SHP77 (cell line): Measurements from ENCODE around the gene MIEN1.
"Not testable (repeated sequence)": the region's sequence is repeated elsewhere in the genome, so short reads cannot be mapped to it uniquely, and the experiment has no call there.

ENCODE experiments used
- DNase-seq, 2 experiments: peaks; one replicate each; lab custom pipeline; 2025; lab: John Stamatoyannopoulos, UW

Gene MIEN1

DNA sequence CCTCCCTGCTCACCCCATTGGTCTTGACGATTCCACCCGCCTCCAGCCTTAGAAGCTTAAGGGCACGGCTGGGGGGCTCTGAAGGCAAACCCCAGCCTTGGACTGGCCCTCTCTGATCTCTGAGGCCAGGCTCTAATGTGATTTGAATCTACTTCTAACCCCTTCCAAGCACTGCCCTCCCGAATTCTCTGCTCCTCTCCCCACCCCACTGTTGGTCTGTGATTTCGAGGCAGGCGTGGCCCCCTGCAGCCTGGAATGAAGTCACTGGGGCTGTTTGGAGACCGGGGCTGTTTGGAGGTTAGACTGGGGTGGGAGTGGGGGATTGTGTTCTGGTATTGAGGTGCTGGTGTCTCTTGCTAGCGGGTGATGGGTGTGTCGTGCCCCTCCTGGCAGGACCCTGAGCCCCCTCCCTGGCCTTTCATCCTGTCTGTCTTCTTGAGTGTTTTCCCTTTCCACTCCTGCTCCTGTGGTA is 9.6 kb upstream of the MIEN1 start:
- DNase-seq = no peak

DNA sequence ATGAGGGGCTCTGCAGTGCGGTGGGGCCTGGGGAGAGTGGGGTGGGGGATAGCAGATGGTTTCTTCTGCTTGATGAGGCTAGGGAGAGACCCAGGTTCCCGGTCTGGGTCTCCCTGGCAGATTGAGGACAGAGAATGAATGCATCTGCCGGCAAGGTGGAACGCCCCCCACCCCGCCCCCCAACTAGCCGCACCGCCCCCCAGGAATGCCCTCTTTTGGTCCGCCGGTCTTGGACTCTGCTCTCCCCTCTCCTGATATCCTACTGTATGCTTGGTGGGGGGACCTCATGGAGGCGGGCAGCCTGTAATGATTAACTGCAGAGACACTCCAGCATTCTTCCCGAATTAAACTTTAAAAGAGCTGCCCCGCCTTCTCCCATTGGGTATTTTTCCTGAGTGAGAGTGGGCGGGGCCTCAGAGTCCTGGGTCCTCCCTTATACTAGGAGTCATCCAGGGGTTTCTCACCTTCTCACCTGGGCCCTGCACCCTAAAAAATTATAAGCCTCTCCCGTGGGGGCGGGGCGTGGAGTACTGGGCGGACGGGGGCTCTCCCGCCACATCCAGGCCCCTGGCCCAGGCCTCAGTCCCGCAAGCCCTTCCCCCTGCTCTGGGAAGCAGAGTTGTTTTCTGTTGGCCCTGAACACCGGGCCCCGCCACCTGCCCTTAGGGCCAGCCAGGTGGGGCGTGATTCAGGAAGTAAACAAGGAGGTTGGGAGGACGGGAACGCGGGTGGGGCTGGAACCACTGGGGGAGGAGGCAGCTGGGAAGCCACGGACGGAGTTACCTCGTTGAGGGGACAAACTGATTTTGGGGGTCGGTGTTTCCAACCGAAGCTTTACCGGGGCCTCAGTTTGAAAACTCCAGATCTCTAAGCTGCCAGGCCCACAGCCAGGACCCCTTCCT is 8.9 kb upstream of the MIEN1 start:
- peak in 1 of 2 experiments; percentile 20 for DNase-seq

DNA sequence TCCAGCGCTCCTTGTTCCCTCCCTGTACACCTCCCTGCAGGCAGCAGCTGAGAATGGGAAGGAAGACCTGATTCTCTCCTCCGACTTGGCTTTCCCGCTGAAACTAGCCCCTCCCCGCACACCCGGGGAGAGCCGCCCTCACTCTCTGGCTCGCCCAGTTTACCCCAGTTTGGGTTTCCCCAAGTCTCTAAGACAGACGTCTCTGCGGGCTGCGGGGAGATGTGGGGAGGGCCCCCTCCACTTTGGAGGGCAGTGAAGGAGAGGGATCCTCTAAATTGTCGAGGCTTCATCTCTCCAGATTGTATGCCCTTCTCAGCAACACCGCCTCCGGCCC is 8.2 kb upstream of the MIEN1 start:
- DNase-seq = no peak

DNA sequence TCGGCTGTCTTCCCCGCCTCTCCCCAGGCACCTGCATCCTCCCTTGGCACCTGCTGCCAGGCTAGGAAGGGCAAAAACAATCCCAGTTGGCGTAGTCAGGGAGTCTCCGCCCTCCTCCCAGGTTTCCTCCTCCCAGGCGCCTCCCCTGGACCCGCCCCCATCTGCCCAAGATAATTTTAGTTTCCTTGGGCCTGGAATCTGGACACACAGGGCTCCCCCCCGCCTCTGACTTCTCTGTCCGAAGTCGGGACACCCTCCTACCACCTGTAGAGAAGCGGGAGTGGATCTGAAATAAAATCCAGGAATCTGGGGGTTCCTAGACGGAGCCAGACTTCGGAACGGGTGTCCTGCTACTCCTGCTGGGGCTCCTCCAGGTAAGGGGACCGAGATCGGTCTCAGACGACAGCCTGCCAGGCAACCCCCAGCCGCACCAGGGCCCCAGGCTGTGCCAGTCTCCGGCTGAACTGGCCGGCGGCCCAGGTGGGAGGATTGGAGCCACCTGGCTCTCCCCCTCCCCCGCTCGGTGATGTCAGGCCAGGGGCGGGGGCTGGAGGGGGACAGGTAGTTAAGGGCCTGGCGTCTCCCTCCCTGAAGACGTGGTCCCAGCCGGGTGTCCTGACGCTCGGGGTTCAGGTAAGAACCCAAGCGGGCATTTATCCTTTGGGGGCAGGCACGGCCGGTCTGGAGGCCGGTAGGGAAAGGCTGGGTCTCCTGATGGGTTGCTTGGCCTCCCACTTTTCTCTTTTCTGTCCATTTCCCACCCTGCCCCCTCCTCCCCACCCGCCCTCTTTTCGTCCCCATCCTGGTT is 7.6 kb upstream of the MIEN1 start, which contains the start of gene GRB7:
Gene GRB7 (plus strand): TSS at position 179 of the 808 bp plus-strand sequence. CDS start 4,364 bp downstream, outside the sequence.
- DNase-seq = no peak

DNA sequence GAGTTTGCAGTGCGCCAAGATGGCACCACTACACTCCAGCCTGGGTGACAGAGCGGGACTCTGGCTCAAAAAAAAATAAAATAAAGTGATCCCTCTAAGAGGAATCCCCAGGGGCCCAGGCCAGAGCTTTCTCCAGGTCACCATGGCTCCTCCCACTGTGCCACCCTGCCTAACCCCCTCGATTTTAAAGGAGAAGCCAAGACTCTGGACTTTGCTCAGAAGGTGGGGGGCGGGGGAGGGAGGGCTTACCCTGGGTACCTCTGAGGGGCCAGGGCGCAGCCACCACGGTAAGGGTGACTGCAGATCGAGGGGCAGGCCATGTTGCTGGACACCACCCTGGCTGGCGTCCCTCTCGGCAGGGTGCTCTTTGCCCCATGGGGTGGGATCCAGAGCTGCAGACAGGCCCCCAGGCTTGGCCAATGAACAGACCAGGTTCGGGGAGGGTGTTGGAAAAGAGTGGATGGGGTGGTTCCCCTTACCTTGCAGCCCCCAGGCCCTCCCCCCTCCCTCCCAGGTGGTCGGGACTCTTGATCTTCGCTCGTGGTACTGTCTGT is 7.0 kb upstream of the MIEN1 start:
- no peak for DNase-seq

DNA sequence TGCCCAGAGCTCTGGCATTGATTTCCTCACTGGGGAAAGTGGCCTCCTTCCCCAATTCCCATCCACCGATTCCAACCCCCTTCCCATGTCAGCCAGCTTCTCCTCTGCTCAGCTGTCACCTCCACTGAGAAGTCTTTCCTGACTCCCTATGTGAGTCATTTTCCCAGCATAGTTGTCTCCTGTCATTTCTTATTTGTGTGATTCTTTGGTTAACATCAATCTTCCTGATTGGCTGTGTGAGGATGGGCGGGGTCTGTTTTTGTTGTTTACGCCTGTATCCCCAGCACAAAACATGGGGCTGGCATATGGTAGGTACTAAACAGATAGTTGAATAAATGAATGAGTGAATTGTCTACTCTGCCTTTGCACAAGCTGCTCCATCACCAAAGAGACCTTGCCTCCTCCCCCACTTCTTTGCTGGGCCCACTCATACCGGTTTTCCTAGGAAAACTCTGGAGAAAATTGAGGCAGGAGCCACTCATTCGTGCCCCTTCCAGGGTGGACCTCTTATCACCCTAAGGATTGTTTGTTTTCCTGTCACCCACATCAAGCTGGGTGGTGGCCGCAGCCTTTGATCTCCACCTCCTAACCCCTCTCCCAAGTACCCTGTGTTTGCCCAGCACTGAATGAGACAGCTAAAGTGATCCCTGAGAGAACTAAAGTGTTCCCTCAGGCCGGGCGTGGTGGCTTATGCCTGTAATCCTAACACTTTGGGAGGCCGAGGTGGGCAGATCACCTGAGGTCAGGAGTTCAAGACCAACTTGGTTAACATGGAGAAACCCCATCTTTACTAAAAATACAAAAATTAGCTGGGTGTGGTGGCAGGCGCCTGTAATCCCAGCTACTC is 6.2 kb upstream of the MIEN1 start:
- DNase-seq = no peak

DNA sequence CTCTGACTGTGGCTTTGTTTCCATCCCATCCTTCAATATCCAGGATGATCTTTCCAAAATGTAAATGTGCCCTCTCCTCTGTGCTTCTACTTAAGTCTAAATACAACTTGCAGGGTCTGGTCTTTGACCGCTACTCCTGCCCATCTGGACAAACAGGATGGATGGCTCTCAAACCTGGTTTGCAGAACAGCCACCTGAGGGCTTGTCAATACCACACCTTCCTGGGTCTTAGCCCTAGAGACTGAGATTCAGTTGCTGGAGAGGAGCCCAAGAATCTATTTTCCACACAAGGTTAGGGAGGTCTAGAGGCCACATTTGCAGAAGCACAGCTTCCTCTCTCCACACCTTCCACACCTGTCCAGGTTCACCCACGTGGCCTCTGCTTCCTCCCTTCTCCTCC is 5.5 kb upstream of the MIEN1 start:
- no peak for DNase-seq

DNA sequence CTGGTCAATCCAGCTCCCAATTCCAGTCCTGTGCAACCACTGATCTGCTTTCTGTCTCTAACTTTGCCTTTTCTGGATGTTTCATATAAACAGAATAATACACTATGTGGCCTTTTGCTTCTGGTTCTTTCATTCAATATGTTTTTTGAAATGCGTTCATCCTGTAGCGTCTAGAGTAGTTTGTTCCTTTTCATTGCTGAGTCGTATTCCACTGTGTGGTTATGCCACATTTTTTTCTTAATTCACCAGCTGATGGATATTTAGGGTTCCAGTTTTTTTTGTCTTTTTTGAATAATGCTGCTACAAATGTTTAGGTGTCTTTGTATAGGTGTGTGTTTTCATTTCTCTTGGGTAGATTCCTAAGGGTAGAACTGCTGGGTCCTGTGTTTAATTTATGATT is 2.3 kb upstream of the MIEN1 start:
- DNase-seq = no peak

DNA sequence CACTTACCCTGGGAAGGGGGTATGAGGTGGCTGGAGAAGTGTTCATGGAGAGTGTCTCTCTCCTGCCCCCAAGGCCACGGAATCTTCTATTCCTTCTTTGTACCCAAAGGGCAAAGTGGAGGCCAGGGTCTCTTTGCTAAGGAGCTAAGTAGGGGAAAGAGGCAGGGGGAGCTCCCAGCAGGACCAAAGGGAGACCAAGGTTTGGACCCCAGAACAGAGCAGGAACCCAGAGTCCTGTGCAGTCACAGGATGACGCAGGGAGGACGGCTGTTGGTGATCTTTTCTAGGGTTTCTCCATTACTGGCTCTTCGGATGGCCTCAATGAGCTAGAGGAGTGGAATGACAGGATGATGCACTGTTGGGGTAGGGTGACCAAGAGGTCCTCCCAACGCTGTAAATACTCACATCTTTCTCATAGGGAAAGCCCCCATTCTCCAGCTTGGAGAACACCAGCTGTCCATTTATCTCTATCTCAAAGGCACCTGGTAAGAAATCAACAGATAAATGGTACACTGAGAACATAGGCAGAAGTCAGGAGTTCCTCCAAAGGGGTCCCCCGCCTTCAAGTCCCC is 966 bp downstream of the MIEN1 start:
- DNase-seq = no peak

DNA sequence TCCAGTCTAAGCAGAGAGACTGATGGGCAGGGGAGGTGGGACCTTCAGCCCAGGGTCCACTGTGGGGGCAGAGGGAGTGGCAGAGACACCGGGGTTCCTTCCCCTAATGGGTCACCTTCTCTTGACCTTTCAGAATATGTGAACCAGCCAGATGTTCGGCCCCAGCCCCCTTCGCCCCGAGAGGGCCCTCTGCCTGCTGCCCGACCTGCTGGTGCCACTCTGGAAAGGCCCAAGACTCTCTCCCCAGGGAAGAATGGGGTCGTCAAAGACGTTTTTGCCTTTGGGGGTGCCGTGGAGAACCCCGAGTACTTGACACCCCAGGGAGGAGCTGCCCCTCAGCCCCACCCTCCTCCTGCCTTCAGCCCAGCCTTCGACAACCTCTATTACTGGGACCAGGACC is 2.8 kb downstream of the MIEN1 start:
- DNase-seq = no peak

DNA sequence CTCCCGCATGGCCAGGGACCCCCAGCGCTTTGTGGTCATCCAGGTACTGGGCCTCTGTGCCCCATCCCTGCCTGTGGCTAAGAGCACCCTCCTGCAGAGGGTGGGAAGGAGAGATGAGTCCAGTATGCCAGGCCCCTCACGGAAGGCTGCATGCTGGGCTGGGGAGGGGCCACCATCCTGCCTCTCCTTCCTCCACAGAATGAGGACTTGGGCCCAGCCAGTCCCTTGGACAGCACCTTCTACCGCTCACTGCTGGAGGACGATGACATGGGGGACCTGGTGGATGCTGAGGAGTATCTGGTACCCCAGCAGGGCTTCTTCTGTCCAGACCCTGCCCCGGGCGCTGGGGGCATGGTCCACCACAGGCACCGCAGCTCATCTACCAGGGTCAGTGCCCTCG is 3.7 kb downstream of the MIEN1 start:
- DNase-seq = no peak

DNA sequence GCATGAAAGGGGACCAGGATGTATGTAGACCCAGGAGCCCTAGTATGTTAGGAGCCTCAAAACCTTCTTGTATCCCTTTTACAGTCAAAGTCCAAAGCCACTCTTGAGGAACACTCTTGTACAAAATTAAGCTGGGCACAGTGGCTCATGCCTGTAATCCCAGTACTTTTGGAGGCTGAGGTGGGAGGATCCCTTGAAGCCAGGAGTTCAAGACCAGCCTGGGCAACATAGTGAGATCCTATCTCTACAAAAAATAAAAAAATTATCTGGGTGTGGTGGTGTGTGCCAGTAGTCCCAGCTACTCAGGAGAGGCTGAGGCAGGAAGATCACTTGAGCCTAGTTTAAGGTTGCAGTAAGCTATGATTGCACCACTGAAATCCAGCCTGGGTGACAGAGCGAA is 4.4 kb downstream of the MIEN1 start:
- DNase-seq = not testable (repeated sequence)

DNA sequence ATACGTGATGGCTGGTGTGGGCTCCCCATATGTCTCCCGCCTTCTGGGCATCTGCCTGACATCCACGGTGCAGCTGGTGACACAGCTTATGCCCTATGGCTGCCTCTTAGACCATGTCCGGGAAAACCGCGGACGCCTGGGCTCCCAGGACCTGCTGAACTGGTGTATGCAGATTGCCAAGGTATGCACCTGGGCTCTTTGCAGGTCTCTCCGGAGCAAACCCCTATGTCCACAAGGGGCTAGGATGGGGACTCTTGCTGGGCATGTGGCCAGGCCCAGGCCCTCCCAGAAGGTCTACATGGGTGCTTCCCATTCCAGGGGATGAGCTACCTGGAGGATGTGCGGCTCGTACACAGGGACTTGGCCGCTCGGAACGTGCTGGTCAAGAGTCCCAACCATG is 5.6 kb downstream of the MIEN1 start:
- DNase-seq = no peak

DNA sequence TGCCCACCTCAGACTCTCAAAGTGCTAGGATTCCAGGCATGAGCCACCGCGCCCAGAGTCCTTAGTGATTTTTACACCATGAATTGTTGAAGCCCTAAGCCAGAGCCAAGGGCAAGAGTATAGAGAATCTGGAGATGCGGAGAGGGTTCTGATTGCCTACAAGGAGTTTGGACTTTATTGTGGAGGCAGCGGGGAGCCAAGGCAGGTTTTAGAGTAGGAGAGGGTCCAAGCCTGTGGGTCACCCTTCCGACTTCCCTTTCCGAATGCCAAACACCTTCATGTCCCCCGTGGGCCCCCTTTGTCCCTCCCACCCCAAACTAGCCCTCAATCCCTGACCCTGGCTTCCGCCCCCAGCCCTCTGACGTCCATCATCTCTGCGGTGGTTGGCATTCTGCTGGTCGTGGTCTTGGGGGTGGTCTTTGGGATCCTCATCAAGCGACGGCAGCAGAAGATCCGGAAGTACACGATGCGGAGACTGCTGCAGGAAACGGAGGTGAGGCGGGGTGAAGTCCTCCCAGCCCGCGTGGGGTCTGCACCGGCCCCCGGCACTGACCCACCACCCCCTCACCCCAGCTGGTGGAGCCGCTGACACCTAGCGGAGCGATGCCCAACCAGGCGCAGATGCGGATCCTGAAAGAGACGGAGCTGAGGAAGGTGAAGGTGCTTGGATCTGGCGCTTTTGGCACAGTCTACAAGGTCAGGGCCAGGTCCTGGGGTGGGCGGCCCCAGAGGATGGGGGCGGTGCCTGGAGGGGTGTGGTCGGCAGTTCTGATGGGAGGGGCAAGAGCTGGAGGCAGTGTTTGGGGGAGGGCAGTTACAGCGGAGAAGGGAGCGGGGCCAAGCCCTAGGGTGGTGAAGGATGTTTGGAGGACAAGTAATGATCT is 7.1 kb downstream of the MIEN1 start:
- no peak for DNase-seq

DNA sequence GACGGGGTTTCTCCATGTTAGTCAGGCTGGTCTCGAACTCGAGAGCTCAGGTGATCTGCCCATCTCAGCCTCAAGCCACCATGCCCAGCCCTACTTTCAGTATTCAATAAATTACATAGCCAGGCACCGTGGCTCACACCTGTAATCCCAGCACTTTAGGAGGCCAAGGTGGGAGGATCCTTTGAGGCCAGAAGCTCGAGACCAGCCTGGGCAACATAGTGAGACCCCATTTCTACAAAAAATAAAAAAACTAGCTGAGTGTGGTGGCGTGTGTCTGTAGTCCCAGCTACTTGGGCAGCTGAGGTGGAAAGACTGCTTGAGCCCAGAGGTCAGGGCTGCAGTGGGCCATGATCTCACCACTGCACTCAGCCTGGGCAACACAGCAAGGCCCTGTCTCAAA is 8.2 kb downstream of the MIEN1 start:
- no peak for DNase-seq

DNA sequence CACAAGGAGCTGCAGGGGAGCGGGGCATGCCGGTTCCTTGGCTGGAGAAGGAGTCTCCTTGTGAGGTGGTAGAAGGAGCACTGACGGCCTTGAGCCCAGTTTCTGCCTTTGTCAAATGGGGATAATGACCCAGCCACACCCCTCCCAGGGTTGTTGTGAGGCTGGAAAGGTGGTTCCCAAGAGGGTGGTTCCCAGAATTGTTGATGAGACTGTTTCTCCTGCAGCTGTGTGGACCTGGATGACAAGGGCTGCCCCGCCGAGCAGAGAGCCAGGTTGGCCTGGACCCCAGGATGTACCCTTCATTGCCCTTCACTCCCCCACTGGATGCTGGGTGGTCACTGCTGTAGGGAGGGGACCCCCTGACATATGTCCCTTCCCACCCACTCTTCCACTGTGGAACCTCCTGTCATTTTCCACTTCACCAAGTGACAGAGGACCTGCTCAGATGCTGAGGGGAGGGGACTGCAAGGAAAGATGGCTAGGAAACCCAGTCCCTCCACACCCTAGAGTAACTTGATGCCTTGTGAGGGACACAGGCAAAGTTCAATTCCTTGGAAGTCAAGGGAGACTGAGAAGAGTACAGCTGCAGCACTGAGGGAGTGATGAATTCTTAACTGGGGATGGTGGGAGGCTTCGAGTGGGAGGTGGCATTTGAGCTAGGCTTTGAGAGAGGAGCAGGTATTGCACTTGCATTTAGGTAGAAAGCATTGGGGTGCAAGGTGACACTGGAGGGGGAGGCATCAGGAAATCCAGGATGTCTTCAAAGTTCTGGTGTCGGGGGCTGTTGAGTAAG is 10.6 kb downstream of the MIEN1 start:
- DNase-seq = no peak

DNA sequence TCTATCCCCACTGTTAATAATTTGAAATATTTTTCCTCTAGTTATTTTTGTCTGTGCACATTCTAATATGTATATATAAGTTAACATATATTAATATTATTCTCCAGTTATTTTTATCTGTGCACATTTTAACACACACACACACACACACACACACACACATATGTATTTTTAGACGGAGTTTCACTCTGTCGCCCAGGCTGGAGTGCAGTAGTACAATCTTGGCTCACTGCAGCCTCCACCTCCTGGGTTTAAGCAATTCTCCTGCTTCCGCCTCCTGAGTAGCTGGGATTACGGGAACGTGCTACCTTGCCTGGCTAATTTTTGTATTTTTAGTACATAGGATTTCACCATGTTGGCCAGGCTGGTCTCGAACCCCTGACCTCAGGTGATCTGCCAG is 12.7 kb downstream of the MIEN1 start:
- no peak for DNase-seq

DNA sequence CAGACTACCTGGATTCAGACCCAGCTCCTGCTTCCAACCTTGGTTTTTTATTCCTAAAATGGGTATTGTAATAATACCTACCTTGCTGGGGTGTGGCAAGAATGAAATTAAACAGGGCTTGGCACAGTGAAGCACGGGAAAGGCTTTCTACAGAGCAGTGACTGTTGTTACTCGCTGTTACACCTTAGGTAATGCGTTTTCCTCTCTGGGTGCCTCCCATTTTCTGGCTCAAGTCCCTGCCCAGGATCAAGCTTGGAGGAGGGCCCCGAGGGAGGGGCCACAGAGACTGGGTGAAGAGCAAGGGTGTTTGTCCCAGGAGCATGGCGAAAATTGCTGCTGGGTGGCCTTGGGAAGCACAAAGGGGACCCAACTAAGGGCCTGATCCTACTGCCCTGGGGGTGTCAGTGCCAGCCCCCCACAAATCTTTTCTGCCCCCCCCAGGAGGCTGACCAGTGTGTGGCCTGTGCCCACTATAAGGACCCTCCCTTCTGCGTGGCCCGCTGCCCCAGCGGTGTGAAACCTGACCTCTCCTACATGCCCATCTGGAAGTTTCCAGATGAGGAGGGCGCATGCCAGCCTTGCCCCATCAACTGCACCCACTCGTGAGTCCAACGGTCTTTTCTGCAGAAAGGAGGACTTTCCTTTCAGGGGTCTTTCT is 13.3 kb downstream of the MIEN1 start:
- no peak for DNase-seq
